Stomach (tissue), 9 donors: ENCODE data around the gene SLC35C1. TPM values are rescaled to one million over a fixed set of nuclear protein-coding genes. Genes with fewer than 3 reads are reported as not detected.
"Not testable (repeated sequence)": the region's sequence is repeated elsewhere in the genome, so short reads cannot be mapped to it uniquely, and the experiment has no call there.

Experiments used
- DNase-seq, 2 donors: peaks; one replicate each; pipeline versions ENCODE4 v3.0.0 to v3.0.0-alpha.2; 2013 to 2019
- H3K27ac ChIP-seq, 5 donors: fragments of 200-600 bp in 4 of 5; sonication (generic) in 4 of 5; one replicate each; pipeline ENCODE4 v1.5.1; 2013 to 2019; ENCODE audit warnings: mild to moderate bottlenecking in 1 of 5, moderate library complexity in 1 of 5
- H3K27me3 ChIP-seq, 3 donors: fragments of 200-600 bp; sonication (generic); one replicate each; pipeline ENCODE4 v1.5.1; 2017 to 2019; ENCODE audit warnings: mixed run types in 1 of 3
- H3K36me3 ChIP-seq, 4 donors: fragments of 200-600 bp; sonication (generic); 1 replicate in 3 of 4; 2 replicates in 1 of 4; pipeline ENCODE4 v1.5.1; 2016 to 2019
- H3K4me1 ChIP-seq, 4 donors: fragments of 200-600 bp; sonication (generic); one replicate each; pipeline ENCODE4 v1.5.1; 2016 to 2019
- H3K4me3 ChIP-seq, 4 donors: fragments of 200-600 bp; sonication (generic) in 3 of 4; one replicate each; pipeline ENCODE4 v1.5.1; 2016 to 2019; ENCODE audit warnings: mild to moderate bottlenecking in 1 of 4
- H3K9me3 ChIP-seq, 4 donors: fragments of 200-600 bp; sonication (generic); one replicate each; pipeline ENCODE4 v1.5.1; 2016 to 2019
- EP300 ChIP-seq: sonication (generic); formaldehyde crosslinking; IDR thresholded peaks from one replicate; pipeline ENCODE4 v1.6.1; 2017; ENCODE audit warnings: antibody characterized with exemption
- POLR2A ChIP-seq, 4 donors: fragments of 450-650 bp; IDR thresholded peaks; one replicate each; pipeline ENCODE4 v1.6.1; 2016; ENCODE audit warnings: antibody characterized with exemption in 4 of 4, control low read depth in 2 of 4, mild to moderate bottlenecking in 1 of 4, moderate library complexity in 1 of 4
- POLR2AphosphoS5 ChIP-seq, 3 donors: sonication (generic); formaldehyde crosslinking; IDR thresholded peaks; one replicate each; pipeline ENCODE4 v1.6.1; 2016; ENCODE audit warnings: antibody characterized with exemption in 3 of 3
- WGBS, 5 donors: extraction: QIAGEN DNeasy Blood & Tissue Kit in 3 of 5; methylation state at CpG; one replicate each; pipeline versions ENCODE4 v1.1.5 to v1.1.7; 2013 to 2018; 5-methylcytosine and 5-hydroxymethylcytosine counted together
- intact Hi-C: fragments of 100-400 bp; cut with DNase I; formaldehyde crosslinking; loops from one replicate; pipeline ENCODE4 v1.15.1; 2023; ENCODE audit warnings: low total_unique reads
- polyA plus RNA-seq, 3 donors: library from polyadenylated mRNA; stranded (reverse); fragments of 200-250 nt; gene quantifications; one replicate each; pipeline ENCODE4 v1.2.3, GENCODE V29; 2013
- total RNA-seq, 5 donors: library from RNA; depleted of rRNA; stranded (reverse); fragments of >200 nt; gene quantifications; one replicate each; pipeline versions ENCODE4 v1.1.0 to v1.2.3, GENCODE V29; 2014 to 2016
- TF ChIP-seq, protein P1 (sequence below), 7 experiments: fragments of 450-650 bp in 4 of 7; fragments of 200-600 bp in 3 of 7; sonication (generic) in 3 of 7; IDR thresholded peaks; one replicate each; pipeline ENCODE4 v1.5.1; 2016 to 2019; ENCODE audit warnings: antibody characterized with exemption in 7 of 7, control low read depth in 2 of 7, mild to moderate bottlenecking in 1 of 7
- donor health status: healthy with polysubstance abuse.
- donor health status: Bipolar disorder and iron deficiency.
- donor health status: healthy.

The SLC35C1 gene
- total and polyA plus RNA-seq, 8 donors = 7.6 to 21.4 (median 9.4) TPM

DNA sequence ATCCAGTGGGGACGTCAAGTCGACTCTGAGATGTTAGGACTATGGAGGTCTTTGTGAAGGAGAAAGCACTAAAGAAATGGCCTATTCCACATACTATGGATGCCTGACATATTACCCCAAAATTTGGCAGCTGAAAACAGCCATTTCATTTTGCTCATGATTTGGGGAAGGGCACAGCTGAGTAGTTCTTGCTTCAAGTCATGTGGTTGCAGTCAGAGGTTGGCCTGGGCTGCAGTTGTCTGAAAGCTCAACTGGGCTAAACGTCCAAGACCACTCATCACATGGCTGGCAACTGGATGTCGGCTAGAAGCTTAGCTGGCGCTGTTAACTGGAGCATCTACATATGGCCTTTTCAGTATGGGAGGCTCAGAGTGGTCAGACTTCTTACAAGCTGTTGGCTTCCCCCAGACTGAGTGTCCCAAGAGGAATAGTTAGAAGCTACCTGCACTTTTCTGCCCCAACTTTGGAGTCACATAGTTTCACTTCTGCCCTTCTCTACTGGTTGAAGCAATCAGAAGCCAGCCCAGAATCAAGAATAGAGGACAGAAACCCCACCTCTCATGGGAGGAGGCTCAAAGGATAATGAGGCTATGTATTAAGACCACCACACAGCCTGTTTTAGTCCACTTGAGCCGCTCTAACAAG lies 14.1 kb downstream of the SLC35C1 start:
- no peak overlapping the region for H3K4me3 ChIP-seq
- no peak for DNase-seq
- 82 to 94% (median 85%) methylated on average over 6 of the region's 6 CpGs for WGBS, 5 donors
- TF ChIP-seq POLR2AphosphoS5 (IDR thresholded peaks at IDR 0.05) (no peak), EP300 (no peak), POLR2A (IDR thresholded peaks at IDR 0.05) (no peak)
- TF ChIP-seq, protein P1, sequence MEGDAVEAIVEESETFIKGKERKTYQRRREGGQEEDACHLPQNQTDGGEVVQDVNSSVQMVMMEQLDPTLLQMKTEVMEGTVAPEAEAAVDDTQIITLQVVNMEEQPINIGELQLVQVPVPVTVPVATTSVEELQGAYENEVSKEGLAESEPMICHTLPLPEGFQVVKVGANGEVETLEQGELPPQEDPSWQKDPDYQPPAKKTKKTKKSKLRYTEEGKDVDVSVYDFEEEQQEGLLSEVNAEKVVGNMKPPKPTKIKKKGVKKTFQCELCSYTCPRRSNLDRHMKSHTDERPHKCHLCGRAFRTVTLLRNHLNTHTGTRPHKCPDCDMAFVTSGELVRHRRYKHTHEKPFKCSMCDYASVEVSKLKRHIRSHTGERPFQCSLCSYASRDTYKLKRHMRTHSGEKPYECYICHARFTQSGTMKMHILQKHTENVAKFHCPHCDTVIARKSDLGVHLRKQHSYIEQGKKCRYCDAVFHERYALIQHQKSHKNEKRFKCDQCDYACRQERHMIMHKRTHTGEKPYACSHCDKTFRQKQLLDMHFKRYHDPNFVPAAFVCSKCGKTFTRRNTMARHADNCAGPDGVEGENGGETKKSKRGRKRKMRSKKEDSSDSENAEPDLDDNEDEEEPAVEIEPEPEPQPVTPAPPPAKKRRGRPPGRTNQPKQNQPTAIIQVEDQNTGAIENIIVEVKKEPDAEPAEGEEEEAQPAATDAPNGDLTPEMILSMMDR (IDR thresholded peaks at IDR 0.05) = no peak
- H3K27me3 ChIP-seq = no peaks in the 10 kb centered on the region
- H3K36me3 ChIP-seq = no peaks in the 10 kb centered on the region
- H3K27ac ChIP-seq = no peak overlapping the region
- no peaks in the 10 kb centered on the region for H3K9me3 ChIP-seq
- H3K4me1 ChIP-seq = no peaks in the 10 kb centered on the region
- intact Hi-C loops = no loop called here

DNA sequence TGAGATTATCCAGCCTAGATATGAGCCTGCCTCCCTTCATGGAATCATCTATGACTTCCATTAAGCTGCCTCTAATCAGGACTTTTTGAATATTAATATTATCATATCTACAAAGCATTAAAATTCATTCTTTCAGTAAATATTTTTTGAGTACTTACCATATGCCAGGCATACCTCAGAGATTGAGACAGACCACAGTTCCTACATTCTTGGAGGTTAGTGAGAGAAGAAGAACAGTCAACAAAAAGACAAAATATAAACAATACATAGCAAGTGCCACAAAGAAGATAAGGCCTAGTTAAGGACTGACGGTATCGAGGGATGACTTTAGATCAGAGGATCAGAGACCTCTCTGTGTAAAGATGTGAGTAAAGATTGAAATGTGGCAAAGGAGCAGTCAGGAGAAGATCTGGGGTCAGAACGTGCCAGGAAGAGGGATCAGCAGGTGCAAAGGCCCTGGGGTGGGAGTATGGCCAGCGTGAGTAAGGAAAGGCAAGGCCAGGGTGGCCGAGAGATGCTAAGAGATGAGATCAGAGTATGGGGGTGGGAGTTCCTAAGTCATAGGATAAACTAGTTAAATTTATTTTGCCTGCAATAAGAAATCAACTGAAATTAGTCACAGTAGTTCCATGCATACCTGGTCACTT lies 15.4 kb downstream of the SLC35C1 start:
- TF ChIP-seq POLR2A (IDR thresholded peaks at IDR 0.05) (no peak), EP300 (no peak), POLR2AphosphoS5 (IDR thresholded peaks at IDR 0.05) (no peak)
- TF ChIP-seq, protein P1 (IDR thresholded peaks at IDR 0.05) = no peak
- Histone ChIP-seq H3K36me3 (no peaks in the 10 kb centered on the region), H3K4me3 (no peak overlapping the region), H3K27me3 (no peaks in the 10 kb centered on the region), H3K27ac (no peak overlapping the region), H3K4me1 (no peaks in the 10 kb centered on the region), H3K9me3 (no peaks in the 10 kb centered on the region)
- DNase-seq = no peak
- intact Hi-C loops = no loop called here
- WGBS, 5 donors = 79 to 91% (median 89%) methylated on average over 5 of the region's 5 CpGs

GRCh38 chr11:45826492-45826891 lies 21.5 kb downstream of the SLC35C1 start:
- H3K36me3 ChIP-seq, intact Hi-C loops: not testable (repeated sequence)
- peaks cover 0 to 20% (median 0%) of the 10 kb centered on the region in 3 donors for H3K27me3 ChIP-seq

GRCh38 chr11:45827123-45827522 lies 22.2 kb downstream of the SLC35C1 start:
- TF ChIP-seq, protein P1 (IDR thresholded peaks at IDR 0.05) = no peak
- TF ChIP-seq POLR2A (IDR thresholded peaks at IDR 0.05) = no peak
- no peak for TF ChIP-seq POLR2AphosphoS5 (IDR thresholded peaks at IDR 0.05)
- TF ChIP-seq EP300 = no peak
- Histone ChIP-seq H3K4me3 (no peak overlapping the region), H3K27ac (no peak overlapping the region), H3K27me3 (peaks cover 0 to 20% (median 0%) of the 10 kb centered on the region in 3 donors), H3K4me1 (no peaks in the 10 kb centered on the region), H3K36me3 (no peaks in the 10 kb centered on the region), H3K9me3 (peaks cover 0 to 4% (median 2%) of the 10 kb centered on the region in 4 donors)
- intact Hi-C loops = no loop called here
- 90 to 95% (median 93%) methylated on average over 4 of the region's 4 CpGs for WGBS, 5 donors
- no peak for DNase-seq

More at GRCh38 chr11:45826492-45826891, 21.5 kb downstream of the SLC35C1 start:
- not testable (repeated sequence) for H3K9me3 ChIP-seq, DNase-seq, H3K4me3 ChIP-seq, H3K27ac ChIP-seq, H3K4me1 ChIP-seq
- WGBS, 5 donors = 48 to 65% (median 51%) methylated on average over 7 of the region's 7 CpGs

DNA sequence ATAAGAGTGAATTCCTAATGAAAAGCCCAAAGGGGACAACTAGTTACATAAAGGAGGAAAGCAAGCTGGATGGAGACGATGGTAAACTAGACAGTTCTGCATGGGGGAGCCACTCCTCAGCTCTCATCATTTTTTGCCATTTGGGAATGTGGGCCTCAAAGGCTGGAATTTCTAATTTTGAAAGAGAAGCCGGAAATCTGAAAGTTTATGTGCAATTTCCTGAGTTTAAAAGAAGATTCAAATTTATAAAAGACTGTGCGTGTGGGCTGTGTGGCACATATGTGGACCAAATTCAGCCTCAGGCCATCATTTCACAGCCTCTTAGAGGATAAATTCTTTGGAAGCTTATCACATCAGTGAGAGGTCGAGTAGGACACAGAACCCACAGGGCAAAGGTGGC lies 24.0 kb downstream of the SLC35C1 start:
- Histone ChIP-seq H3K27ac (no peak overlapping the region), H3K4me3 (no peak overlapping the region), H3K36me3 (no peaks in the 10 kb centered on the region), H3K4me1 (no peaks in the 10 kb centered on the region), H3K9me3 (peaks cover 0 to 4% (median 2%) of the 10 kb centered on the region in 4 donors), H3K27me3 (peaks cover 0 to 20% (median 0%) of the 10 kb centered on the region in 3 donors)
- no peak for DNase-seq
- TF ChIP-seq, protein P1 (IDR thresholded peaks at IDR 0.05) = no peak
- TF ChIP-seq EP300 (no peak), POLR2A (IDR thresholded peaks at IDR 0.05) (no peak)
- intact Hi-C loops = no loop called here
- 68 to 75% (median 71%) methylated on average over 4 of the region's 4 CpGs for WGBS, 5 donors
